Left ventricle myocardium inferior (tissue), 1 donor: Measurements from ENCODE around the gene JAM3. TPM values are rescaled to one million over a fixed set of nuclear protein-coding genes. Genes with fewer than 3 reads are reported as not detected.

Experiments used
- DNase-seq: peaks from one replicate; pipeline ENCODE4 v3.0.0-alpha.2; 2020
- H3K27ac ChIP-seq: fragments of 200-600 bp; replicated peaks from 2 replicates; pipeline ENCODE4 v1.8.0; 2021
- H3K27me3 ChIP-seq: fragments of 200-600 bp; 2 replicates; pipeline ENCODE4 v1.8.0; 2021; ENCODE audit warnings: low read depth
- H3K36me3 ChIP-seq: fragments of 200-600 bp; 2 replicates; pipeline ENCODE4 v1.8.0; 2021
- H3K4me1 ChIP-seq: fragments of 200-600 bp; 2 replicates; pipeline ENCODE4 v1.8.0; 2021
- H3K4me3 ChIP-seq: fragments of 200-600 bp; 2 replicates; pipeline ENCODE4 v1.8.0; 2021; ENCODE audit warnings: mild to moderate bottlenecking, moderate library complexity
- H3K9me3 ChIP-seq: fragments of 200-600 bp; replicated peaks from 2 replicates; pipeline ENCODE4 v1.8.0; 2021
- CTCF ChIP-seq: fragments of 200-600 bp; IDR thresholded peaks from 2 replicates; pipeline ENCODE4 v1.8.0; 2021; ENCODE audit warnings: antibody characterized with exemption, mild to moderate bottlenecking, borderline replicate concordance
- intact Hi-C: fragments of 100-400 bp; cut with micrococcal nuclease; formaldehyde crosslinking; loops from one replicate; pipeline ENCODE4 v1.11.0; 2022
- total RNA-seq: library from RNA; stranded (reverse); fragmentation: NEBNext Ultra II Directional; extraction: Animal tissue kit (Norgen Biotek cat#: 25700); gene quantifications from one replicate; pipeline ENCODE4 v1.2.1, GENCODE V29; 2021
- donor health status: DM: no; HTN: yes; CAD: no; lungs with severe emphysema.

Gene JAM3
- total RNA-seq, 1 donor from 2014 or later, result 36.2 TPM

GRCh38 chr11:134153147-134153905 lies 84.5 kb downstream of the JAM3 start:
- no peaks in the 10 kb centered on the region for H3K9me3 ChIP-seq
- H3K27ac ChIP-seq, result no peak overlapping the region
- no peak for DNase-seq
- no peak for TF ChIP-seq CTCF
- no peak overlapping the region for H3K4me3 ChIP-seq
- peaks cover 75% of the 10 kb centered on the region for H3K36me3 ChIP-seq
- H3K27me3 ChIP-seq, result no peaks in the 10 kb centered on the region
- H3K4me1 ChIP-seq, result no peaks in the 10 kb centered on the region
- intact Hi-C loops, result no loop called here

- TF ChIP-seq CTCF, result no peak
- intact Hi-C loops, result no loop called here
- Histone ChIP-seq H3K27ac (no peak overlapping the region), H3K9me3 (no peaks in the 10 kb centered on the region), H3K27me3 (no peaks in the 10 kb centered on the region), H3K4me3 (no peak overlapping the region), H3K4me1 (no peaks in the 10 kb centered on the region), H3K36me3 (peaks cover 77% of the 10 kb centered on the region)
- DNase-seq, result no peak
Measured at GRCh38 chr11:134154441-134154840, 85.6 kb downstream of the JAM3 start.

GRCh38 chr11:134155456-134155855 lies 86.6 kb downstream of the JAM3 start:
- H3K27me3 ChIP-seq, result no peaks in the 10 kb centered on the region
- DNase-seq, result no peak
- no peaks in the 10 kb centered on the region for H3K4me1 ChIP-seq
- H3K36me3 ChIP-seq, result peaks cover 77% of the 10 kb centered on the region
- H3K9me3 ChIP-seq, result no peaks in the 10 kb centered on the region
- no peak for TF ChIP-seq CTCF
- intact Hi-C loops, result no loop called here
- no peak overlapping the region for H3K4me3 ChIP-seq
- H3K27ac ChIP-seq, result no peak overlapping the region

GRCh38 chr11:134155946-134156865 lies 87.3 kb downstream of the JAM3 start:
- no peak overlapping the region for H3K4me3 ChIP-seq
- no peaks in the 10 kb centered on the region for H3K9me3 ChIP-seq
- no peaks in the 10 kb centered on the region for H3K4me1 ChIP-seq
- DNase-seq, result no peak
- no peaks in the 10 kb centered on the region for H3K27me3 ChIP-seq
- TF ChIP-seq CTCF, result no peak
- intact Hi-C loops, result no loop called here
- peaks cover 77% of the 10 kb centered on the region for H3K36me3 ChIP-seq
- no peak overlapping the region for H3K27ac ChIP-seq

GRCh38 chr11:134157451-134157850 lies 88.6 kb downstream of the JAM3 start:
- Histone ChIP-seq H3K9me3 (no peaks in the 10 kb centered on the region), H3K4me1 (no peaks in the 10 kb centered on the region), H3K36me3 (peaks cover 76% of the 10 kb centered on the region), H3K27me3 (no peaks in the 10 kb centered on the region), H3K27ac (no peak overlapping the region), H3K4me3 (no peak overlapping the region)
- no peak for DNase-seq
- intact Hi-C loops, result no loop called here
- TF ChIP-seq CTCF, result no peak
